Right renal cortex interstitium (tissue), 3 donors: Measurements from ENCODE around the gene ABLIM1. TPM values are rescaled to one million over a fixed set of nuclear protein-coding genes. Genes with fewer than 3 reads are reported as not detected.

Experiments
- DNase-seq, 3 donors: peaks; one replicate each; pipeline ENCODE4 v3.0.0-alpha.2; 2013; ENCODE audit warnings: low read depth in 3 of 3, low spot score in 2 of 3
- polyA plus RNA-seq, 3 donors: library from polyadenylated mRNA; unstranded; fragments of 120-200 nt; gene quantifications; one replicate each; pipeline ENCODE4 v1.2.1, GENCODE V29; 2013; ENCODE audit not compliant: insufficient read length in 3 of 3

ABLIM1 gene
- polyA plus RNA-seq, 3 donors = 96.0 to 102 (median 98.3) TPM

- DNase-seq = no peak
Measured at GRCh38 chr10:114474989-114475388, 183.1 kb downstream of the ABLIM1 start.

GRCh38 chr10:114473776-114474175 is 184.3 kb downstream of the ABLIM1 start:
- DNase-seq = no peak

GRCh38 chr10:114472877-114473253 is 185.2 kb downstream of the ABLIM1 start:
- DNase-seq = no peak

GRCh38 chr10:114471906-114472876 is 185.9 kb downstream of the ABLIM1 start:
- no peak for DNase-seq

- peak in 1 of 3 donors; percentile 45 for DNase-seq
Measured at GRCh38 chr10:114470956-114471905, 186.8 kb downstream of the ABLIM1 start.

GRCh38 chr10:114470361-114470760 is 187.7 kb downstream of the ABLIM1 start:
- DNase-seq = no peak

GRCh38 chr10:114458955-114459354 is 199.1 kb downstream of the ABLIM1 start:
- no peak for DNase-seq

GRCh38 chr10:114458216-114458920 is 199.7 kb downstream of the ABLIM1 start:
- DNase-seq = no peak

- DNase-seq = no peak
Measured at GRCh38 chr10:114453576-114453975, 204.5 kb downstream of the ABLIM1 start.

- DNase-seq = no peak
Measured at GRCh38 chr10:114448897-114449296, 209.2 kb downstream of the ABLIM1 start.

- no peak for DNase-seq
Measured at GRCh38 chr10:114445332-114445731, 212.7 kb downstream of the ABLIM1 start.

GRCh38 chr10:114444819-114445218 is 213.3 kb downstream of the ABLIM1 start:
- DNase-seq = no peak

- no peak for DNase-seq
Measured at GRCh38 chr10:114442091-114442630, 215.9 kb downstream of the ABLIM1 start.

- DNase-seq = no peak
Measured at GRCh38 chr10:114441107-114441506, 217.0 kb downstream of the ABLIM1 start.

GRCh38 chr10:114437473-114438292 is 220.4 kb downstream of the ABLIM1 start:
- no peak for DNase-seq

- DNase-seq = no peak
Measured at GRCh38 chr10:114436941-114437340, 221.1 kb downstream of the ABLIM1 start.

GRCh38 chr10:114432566-114433093 is 225.4 kb downstream of the ABLIM1 start:
- no peak for DNase-seq

- no peak for DNase-seq
Measured at GRCh38 chr10:114431414-114432135, 226.5 kb downstream of the ABLIM1 start.
